GM18909 (cell line): ENCODE results near the gene ANO6.

ENCODE experiments used
- ATAC-seq: cut with Tn5 transposase; IDR thresholded peaks from one replicate; pipeline ENCODE4 v1.9.1; 2021; ENCODE audit warnings: mild to moderate bottlenecking; ENCODE audit not compliant: unreplicated experiment, poor library complexity

The ANO6 gene

DNA sequence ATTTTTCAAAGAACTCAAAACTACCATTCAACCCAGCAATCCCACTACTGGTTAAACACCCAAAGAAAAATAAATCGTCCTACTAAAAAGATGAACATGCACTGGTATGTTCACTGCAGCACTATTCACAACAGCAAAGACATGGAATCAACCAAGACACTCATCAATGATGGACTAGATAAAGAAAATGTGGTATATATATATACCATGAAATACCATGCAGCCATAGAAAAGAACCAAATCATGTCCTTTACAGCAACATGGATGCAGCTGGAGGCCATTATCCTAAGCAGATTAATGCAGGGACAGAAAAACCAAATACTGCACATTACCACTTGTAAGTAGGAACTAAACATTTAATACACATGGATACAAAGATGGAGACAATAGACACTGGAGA, 3.8 kb upstream of the ANO6 start:
- ATAC-seq: no peak

DNA sequence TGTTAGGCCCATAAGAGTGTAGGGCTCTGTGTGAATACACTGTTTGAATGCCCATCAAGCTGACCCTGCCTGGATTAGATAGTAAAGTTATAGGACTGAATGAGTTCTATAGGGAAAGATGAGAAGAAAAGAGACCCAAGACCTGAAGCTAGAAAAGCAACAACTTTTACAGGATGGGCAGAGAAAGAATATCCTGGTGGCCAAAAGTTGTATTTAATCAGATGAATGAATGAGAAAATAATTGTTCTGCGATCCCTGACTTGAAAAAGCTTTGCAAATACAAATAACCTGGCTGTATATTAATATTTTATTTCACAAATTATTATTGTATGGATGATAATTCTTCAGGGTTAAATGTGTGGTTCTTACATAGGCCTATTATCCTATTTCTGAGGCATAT, 2.8 kb upstream of the ANO6 start:
- no peak for ATAC-seq

DNA sequence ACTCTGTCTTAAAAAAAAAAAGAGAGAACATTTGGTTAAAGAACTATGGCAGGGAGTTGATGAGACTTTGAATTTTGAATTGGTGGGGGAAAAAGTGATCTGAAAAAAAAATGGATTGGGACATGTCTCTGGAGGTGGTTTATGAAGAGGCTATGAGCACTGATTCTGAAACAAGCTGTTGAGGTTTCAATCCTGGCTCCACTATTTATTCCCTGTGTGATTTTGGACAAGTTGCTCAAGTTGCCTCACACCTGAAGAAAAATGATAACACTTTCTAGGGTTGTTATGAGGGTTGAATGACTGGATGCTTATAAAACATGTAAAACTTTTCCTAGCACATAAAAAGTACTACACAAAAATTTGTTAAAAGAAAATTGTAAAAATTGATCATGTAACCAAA, 1.8 kb upstream of the ANO6 start:
- no peak for ATAC-seq

DNA sequence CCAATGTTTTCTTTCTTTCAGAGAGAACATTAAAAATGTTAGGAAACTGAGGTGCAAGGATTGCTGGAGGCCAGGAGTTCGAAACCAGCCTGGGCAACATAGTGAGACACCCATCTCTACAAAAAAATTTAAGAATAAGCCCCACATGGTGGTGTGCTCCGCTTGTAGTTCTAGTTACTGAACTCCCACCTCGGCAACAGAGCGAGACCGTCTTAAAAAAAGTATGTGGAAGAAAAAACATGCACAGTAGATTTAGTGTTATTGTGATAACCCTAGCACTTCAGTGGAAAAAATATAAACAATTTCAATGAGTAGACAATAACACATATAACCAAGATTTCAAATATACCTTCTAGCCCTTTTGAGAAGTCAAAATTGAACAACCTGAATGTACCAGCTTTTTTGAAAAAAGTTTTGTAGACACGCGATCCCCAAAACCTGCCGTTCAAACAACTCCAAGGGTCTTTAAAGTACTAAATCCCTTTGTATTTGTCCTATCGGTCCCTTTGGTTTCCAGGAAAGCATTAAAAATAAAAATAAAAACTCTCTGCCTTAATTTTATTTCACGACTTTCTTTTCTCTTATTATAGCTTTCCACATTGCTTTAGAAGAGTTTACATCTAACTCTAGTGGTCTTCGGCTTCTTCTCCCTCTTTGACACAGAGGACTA, 1.0 kb upstream of the ANO6 start:
- no peak for ATAC-seq

DNA sequence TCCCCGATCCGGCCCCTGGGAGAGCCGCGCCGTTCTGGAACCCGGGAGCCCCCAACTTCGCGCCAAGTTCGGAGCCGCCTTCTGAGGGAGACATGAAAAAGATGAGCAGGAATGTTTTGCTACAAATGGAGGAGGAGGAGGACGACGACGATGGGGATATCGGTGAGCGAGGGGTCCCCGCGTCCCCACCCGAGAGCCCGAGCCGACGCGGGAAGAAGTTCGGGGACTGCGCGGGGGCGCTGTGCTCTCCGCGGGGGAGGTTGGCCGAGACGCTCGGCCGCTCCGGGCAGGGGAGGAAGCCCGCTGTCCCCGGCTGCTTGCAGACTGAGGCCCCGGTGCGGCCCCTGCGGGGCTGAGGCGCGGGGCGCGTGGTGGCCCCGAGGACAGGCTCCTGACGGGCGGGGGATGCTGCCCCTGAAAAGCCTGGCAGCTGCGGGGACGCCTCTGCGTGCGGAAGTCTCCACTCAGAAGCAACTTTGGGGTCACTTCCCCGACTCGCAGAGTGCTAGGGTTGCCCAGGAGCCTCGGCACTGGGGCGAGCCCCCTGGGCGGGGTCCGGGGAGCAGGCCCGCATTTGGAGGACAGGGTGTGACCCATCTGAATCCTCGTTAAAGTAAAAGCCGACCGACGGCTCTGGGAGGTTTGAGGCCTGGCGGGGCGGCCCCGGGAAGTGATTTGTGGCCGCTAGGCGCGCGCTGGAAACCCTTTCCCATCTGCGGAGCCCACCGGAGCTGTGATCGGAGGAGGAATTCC, 511 bp downstream of the ANO6 start:
- ATAC-seq: peak; percentile 48

DNA sequence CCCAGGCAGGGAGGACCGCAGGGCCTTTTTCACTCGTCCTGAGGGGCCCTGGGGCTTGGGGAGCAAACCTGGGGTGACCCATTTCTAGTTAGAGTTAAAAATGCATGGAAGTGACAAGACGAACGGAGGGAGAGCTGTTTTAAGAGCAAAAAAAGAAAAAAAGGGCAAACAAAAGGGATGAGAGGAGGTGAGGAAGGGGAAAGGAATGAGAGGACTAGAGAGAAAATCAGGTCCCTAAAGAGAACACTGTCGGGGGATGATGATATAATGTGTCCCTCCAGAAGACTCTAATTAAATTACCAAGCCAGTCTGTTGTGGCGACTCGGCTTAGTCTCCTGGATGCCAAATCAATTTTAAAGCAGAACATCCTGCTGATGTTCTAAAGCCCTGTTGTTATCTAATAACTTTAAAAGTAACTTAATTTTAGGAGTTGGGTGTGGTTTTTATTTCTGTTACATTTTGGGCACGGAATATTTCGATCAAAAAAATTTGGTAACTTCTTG, 1.1 kb downstream of the ANO6 start:
- ATAC-seq: no peak

DNA sequence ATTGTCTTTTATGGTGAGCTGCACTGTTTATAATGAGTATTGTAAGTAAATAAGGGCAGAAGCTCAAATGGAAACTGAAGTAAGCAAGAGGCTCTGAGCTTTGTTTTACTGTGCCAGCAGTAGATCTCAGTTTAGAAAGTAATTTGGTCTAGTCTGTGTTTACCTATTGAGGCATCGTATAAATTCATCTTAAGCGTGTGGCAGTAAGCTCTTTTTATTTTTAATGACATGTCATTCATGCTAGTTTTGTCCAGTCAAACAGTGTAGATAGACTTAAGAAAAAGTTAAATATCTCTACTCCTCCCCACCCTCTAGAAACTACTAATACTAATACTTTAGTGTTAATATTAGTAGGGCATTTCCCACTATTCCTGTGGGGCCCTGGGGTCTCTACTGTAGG, 2.0 kb downstream of the ANO6 start:
- ATAC-seq: no peak

DNA sequence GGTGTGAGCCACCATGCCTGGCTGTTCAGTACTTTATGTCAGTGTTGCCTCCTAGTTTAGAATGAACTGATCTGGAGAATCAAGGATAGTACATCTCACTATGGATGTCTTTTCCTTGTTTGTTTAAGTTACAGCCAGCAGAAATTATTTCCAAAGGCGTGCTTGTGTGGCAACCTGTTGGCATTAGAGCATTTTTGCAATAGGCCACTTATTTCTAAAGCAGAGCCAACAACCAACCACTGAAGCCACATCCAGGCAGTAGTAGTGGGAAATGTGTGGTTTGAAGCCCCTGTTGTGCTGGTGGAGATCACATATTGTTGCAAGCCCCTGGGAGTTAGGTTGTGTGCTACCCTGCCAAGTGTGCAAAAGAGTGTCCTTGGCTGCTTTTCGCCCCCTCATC, 3.7 kb downstream of the ANO6 start:
- ATAC-seq: no peak

DNA sequence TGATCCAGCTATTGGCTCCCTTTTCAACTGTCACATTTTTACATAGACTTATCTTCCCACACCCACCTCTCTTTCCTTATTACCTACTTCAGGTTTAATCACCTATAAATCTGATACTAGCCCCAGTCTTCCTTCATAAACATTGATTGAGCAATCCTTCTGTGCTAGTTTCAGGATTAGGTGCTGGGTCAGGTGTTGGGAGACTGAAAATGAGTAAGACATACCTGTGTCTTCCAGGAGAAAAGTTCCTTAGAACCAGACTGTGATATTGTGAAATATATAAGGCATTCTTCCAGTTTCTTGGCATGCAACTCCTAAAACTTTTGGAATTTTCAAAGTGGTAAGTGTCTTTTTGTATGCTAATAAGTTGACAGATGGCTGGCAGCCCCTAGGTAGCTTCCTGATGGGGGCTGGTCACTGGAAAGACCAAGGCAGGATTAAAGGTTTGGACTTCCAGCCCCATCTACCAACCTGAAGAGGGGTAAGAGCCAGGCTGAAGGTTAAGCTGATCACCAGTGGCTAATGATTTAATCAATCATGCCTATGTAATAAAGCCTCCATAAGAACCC, 4.6 kb downstream of the ANO6 start:
- ATAC-seq: no peak

DNA sequence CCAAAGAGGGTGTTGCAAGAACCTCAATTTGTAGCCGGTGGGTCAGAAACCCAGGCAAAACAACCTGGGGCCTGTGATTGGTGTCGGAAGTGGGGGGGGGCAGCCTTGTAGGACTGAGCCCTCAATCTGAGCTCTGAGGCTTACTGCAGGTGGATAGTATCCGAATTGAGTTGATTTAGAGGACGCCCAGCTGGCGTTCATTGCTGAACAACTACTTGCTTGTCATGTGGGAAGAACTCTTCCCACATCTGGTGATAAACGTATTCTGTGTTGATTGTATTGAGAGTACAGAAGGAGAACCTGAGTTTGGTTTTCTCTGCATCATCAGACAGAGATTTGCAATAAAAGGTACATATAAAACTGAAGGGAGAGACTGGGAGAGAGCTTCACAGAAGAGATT, 5.1 kb downstream of the ANO6 start:
- ATAC-seq: no peak

DNA sequence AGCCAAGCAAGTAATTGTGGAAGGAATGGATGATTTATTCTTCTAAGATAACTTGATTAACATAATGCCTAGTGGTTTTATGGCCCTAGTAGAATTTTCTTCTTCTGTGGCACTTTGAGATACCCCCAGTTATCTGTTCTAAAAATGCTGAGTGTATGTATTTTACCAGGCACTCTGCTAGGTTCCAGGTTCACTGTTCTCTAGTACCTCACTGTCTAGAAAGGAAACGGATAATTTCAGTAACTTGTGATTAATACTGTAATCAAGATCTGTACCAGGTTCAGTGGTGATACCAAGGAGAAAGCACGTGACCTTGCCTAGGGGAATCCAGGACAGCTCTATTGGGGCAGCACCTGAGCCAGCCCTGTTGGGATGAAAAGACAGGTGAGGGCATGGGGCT, 8.0 kb downstream of the ANO6 start:
- ATAC-seq: no peak

DNA sequence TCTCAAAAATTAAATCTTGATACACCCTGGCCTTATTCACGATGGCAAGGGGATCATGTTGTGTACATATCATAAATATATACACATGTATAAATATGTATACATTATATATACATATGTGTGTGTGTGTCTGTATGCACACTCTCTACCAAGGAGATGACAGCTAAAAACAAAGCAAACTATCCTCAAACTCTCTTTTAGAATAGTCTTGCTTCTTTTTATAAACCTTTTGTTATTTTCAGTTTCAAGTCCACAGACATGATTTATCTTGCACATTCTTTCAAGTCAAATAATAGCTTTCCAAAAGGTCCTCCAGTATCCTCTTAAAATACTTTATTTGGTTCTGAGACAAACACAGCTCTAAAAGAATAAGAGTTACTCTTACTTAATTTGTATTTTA, 8.4 kb downstream of the ANO6 start:
- no peak for ATAC-seq

DNA sequence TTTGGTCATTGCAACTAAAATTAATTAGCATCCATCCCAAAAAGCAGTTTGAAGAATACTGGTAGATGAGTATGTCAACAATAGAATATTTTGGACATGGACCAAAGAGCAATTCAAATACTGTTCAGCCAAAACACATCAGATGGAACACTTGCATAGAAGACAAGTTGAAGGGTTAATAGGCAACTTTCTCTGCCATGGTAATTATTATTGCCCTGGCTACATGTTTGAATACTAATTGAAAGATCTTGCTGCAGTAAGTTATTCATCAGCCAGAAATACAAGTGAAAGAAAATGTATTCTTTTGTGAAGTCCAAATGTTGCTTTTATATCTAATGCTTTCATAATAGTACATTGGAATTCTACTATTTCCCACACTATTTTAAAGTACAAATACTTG, 10.1 kb downstream of the ANO6 start:
- no peak for ATAC-seq

DNA sequence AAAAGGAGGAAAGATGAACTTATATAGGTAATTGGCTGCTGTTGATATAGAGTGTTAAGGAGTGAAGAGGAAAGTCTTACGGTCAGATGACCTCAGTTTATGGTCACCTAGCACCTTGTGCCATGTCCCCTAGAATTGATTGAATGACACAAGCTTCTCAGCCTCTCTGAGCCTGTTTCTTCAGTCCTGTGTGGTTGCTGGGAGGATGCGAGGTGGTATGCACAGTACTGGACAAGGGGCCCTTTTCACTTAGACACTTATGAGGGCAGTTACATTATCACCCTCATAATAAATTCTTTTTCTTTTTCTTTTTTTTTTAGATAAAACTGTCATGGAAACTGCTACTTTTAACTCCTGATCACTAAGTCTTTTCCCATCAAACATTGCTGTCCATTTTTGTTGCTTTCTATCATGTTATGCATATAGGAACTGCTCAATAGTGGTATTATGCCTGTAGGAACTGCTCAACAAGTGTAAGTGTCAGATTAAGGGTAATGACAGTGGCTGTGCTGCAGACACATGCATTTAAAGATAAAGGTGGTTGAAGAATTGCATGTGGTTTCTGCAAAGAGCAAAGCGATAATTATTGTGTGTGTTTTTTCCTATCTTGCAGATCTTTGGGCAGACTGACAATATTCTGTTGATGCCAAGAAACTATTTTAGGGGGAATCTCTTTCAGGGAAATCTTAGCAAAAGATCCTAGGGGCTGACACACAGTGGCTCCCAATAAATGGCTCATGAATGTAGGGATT, 11.6 kb downstream of the ANO6 start:
- no peak for ATAC-seq

DNA sequence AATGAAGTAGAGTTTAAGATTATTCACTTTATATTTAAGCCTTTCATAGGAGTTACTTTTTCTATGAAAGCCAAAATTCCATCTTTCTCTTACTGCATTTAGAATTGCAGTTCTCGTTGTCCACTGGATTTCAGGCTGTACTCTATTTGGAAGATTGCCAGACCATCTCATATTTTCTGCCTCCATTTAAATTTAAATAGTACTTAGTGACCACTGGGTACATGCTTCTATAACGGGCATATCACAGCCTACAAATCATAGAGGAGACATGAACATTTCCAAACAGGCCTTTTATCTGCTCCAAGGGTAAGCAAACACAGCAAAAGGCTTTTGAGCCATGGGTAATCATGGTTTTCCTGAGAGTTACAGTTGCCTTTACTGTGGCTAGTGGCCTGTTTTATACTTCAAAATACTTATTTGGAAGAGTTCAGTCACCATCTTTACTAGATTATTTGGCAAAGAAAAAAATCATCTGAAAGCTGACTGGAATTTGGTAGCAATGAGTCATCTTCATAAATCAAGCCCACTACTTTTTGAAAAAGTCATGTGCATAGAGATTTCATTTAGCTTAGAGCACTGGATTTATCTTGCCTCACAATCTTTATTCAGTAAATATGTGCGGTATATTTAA, 15.7 kb downstream of the ANO6 start:
- no peak for ATAC-seq

DNA sequence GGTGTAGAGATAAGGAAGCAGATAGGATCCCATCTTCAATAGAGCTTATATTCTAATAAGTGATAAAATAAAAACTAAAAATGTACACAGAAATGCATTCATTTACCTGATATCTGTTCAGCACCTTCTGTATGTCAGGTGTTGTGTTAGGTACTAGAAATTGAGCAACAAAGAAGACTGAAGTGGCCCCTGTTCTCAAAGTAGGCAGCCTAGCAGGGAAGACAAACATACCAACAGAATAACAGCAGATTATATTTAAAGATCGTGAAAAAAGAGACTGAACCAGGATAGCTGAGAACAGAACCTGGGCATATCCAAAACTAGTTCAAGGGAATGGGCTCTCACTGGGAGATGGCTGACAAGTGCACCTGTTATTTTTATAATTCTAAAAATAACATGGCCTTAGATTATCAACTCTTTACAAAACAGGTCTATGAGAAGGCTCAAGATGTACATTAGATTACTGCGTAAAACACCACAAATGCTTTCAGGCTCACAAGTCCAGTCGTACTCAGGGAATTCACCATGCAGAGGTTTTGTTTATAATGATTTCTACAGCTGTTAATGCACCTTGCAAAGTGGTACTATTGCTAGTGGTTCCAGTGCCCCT, 16.4 kb downstream of the ANO6 start:
- no peak for ATAC-seq

DNA sequence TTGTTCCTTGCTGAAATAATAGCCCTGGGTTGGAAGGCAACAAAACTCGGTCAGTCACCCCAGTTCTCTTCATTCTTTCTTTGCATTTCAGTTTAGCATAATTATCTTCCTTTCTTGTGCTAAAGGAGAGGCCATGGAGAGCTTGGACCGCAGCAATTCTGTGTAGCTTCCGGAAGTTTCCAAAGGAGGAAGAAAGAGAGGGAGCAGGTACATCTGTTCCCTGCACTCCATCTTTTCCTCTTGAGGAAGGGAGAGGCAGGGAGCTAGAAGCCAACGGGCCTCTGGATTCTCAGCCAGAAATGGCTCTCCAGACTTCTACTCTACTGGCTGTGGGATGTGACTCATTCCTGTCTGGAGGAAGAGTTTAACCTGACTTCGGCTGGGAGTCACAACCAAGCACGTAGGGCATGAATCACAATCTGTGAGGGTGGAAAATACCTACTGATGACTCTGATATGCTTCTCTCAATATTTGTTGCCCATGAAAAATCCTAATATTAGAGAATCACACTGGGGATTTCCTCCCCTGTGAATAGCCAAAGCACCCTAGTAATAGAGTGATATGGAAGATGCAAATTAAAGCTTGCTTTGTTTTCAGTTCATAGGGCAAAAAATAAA, 17.0 kb downstream of the ANO6 start:
- ATAC-seq: peak; percentile 53

DNA sequence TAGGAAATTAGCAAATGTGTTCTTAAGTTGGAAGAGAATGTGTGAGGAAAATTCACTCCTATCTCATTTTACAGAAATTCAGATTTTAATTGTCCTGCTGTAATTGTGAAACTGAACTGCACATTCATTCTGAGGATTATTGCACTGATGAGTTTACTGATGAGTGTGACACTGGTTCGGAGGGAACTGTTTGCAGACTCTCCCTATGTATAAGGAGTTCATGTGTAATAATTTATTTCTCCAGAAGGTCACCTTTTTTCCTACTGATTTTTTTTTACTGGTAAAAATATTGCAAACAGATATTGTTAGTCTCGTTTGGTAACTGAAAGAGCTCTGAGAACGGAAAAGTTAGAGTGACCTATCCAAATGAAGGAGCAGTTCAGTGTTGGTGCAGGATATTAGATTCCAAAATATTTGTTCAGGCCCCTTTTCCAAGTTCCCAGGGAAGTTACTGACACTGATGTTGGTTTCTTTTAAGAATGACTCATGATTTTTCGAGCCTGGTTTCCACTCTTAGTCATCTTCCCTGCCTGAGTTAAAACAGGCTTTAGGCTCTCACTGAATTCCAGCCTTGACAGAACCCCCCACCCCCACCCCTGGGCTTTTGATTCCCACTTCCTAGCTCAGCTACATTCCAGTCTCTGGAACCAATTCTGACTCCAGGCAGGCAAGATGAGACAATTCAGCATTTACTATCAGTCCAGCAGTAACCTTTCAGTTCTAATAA, 18.4 kb downstream of the ANO6 start:
- ATAC-seq: no peak
